Mucosa of descending colon (tissue), 3 donors: ENCODE measurements around the gene ABLIM2. TPM values are rescaled to one million over a fixed set of nuclear protein-coding genes. Genes with fewer than 3 reads are reported as not detected.

Experiments used
- ATAC-seq: fragments of 200-7000 bp; cut with Tn5 transposase; one replicate; pipeline ENCODE4 v1.9.1; 2020; ENCODE audit warnings: mild to moderate bottlenecking, moderate library complexity
- DNase-seq, 3 donors: peaks; one replicate each; pipeline ENCODE4 v3.0.0-alpha.2; 2020
- H3K36me3 ChIP-seq: fragments of 200-600 bp; one replicate; pipeline ENCODE4 v1.8.0; 2021; ENCODE audit warnings: low read depth, mild to moderate bottlenecking
- H3K4me1 ChIP-seq: fragments of 200-600 bp; one replicate; pipeline ENCODE4 v1.8.0; 2021; ENCODE audit warnings: low read depth, mild to moderate bottlenecking
- H3K4me3 ChIP-seq: fragments of 200-600 bp; one replicate; pipeline ENCODE4 v1.8.0; 2021; ENCODE audit warnings: mild to moderate bottlenecking
- H3K9me3 ChIP-seq: fragments of 200-600 bp; one replicate; pipeline ENCODE4 v1.8.0; 2021; ENCODE audit warnings: mild to moderate bottlenecking
- intact Hi-C, 2 donors: fragments of 100-400 bp; cut with DNase I in 1 of 2; cut with micrococcal nuclease in 1 of 2; formaldehyde crosslinking; loops; one replicate each; pipeline versions ENCODE4 v1.11.0 to v1.11.1; 2022; cut with DNase I, micrococcal nuclease
- total RNA-seq, 3 donors: library from RNA; stranded (reverse); fragmentation: NEBNext Ultra II Directional in 2 of 3; extraction: Animal tissue kit (Norgen Biotek cat#: 25700) in 2 of 3; gene quantifications; one replicate each; pipeline versions ENCODE4 v1.2.1 to v1.2.4, GENCODE V29; 2021 to 2023
- TF ChIP-seq, protein P1 (sequence below): fragments of 200-600 bp; IDR thresholded peaks from one replicate; pipeline ENCODE4 v1.8.0; 2022; ENCODE audit warnings: antibody characterized with exemption, mild to moderate bottlenecking
- donor health status: DM: no; HTN: no; CAD: no; lungs with moderate emphysema.
- donor health status: DM: no; HTN: no; CAD: no.
- donor health status: DM: no; HTN: yes; CAD: no.

Gene ABLIM2
- total RNA-seq, 3 donors from 2014 or later: 15.0 to 15.8 (median 15.5) TPM

DNA sequence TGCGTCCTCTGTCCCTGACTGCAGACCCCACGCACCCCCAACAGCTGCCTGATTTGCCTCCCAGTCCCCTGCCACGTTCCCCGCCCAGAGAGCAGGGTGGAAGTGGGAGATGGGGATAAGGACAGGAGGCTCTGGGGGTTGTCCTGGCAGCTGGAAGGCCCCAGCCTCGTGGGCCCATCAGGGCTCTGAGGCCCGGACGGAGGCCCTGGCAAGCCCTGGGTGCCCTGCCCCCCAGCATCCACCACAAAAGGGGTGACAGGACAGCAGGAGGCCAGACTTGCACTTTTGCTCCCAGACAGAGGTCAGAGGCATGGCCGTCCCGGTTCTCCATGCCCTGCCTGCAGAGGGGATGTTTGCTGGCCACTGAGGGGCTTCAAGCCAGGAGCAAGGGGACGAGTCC is 45.2 kb upstream of the ABLIM2 start:
- TF ChIP-seq, protein P1, sequence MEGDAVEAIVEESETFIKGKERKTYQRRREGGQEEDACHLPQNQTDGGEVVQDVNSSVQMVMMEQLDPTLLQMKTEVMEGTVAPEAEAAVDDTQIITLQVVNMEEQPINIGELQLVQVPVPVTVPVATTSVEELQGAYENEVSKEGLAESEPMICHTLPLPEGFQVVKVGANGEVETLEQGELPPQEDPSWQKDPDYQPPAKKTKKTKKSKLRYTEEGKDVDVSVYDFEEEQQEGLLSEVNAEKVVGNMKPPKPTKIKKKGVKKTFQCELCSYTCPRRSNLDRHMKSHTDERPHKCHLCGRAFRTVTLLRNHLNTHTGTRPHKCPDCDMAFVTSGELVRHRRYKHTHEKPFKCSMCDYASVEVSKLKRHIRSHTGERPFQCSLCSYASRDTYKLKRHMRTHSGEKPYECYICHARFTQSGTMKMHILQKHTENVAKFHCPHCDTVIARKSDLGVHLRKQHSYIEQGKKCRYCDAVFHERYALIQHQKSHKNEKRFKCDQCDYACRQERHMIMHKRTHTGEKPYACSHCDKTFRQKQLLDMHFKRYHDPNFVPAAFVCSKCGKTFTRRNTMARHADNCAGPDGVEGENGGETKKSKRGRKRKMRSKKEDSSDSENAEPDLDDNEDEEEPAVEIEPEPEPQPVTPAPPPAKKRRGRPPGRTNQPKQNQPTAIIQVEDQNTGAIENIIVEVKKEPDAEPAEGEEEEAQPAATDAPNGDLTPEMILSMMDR: no peak
- intact Hi-C loops: no loop called here
- ATAC-seq (no peak), DNase-seq (no peak)
- Histone ChIP-seq H3K9me3 (no peaks in the 10 kb centered on the region), H3K36me3 (no peaks in the 10 kb centered on the region), H3K4me3 (no peak overlapping the region), H3K4me1 (peaks cover 18% of the 10 kb centered on the region)

DNA sequence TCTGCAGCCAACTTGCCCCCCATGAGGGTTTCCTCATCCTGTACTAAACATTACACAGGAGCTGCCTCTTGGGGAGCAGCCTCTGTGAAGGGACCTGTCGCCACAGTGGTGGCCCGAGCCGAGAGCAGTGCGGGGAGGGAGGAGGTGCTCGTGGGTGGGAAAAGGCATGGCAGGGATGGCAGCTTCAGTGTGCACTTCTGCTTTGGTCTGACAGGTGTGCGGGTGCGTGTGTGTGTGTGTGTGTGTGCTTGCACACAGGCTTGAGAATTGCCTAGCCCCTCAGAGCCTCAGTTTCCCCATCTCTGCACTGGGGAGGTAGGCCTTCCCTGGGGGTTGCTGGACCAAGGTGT is 44.4 kb upstream of the ABLIM2 start:
- Histone ChIP-seq H3K4me3 (no peak overlapping the region), H3K36me3 (no peaks in the 10 kb centered on the region), H3K4me1 (peaks cover 26% of the 10 kb centered on the region), H3K9me3 (no peaks in the 10 kb centered on the region)
- intact Hi-C loops: no loop called here
- TF ChIP-seq, protein P1: no peak
- ATAC-seq (no peak), DNase-seq (no peak)

DNA sequence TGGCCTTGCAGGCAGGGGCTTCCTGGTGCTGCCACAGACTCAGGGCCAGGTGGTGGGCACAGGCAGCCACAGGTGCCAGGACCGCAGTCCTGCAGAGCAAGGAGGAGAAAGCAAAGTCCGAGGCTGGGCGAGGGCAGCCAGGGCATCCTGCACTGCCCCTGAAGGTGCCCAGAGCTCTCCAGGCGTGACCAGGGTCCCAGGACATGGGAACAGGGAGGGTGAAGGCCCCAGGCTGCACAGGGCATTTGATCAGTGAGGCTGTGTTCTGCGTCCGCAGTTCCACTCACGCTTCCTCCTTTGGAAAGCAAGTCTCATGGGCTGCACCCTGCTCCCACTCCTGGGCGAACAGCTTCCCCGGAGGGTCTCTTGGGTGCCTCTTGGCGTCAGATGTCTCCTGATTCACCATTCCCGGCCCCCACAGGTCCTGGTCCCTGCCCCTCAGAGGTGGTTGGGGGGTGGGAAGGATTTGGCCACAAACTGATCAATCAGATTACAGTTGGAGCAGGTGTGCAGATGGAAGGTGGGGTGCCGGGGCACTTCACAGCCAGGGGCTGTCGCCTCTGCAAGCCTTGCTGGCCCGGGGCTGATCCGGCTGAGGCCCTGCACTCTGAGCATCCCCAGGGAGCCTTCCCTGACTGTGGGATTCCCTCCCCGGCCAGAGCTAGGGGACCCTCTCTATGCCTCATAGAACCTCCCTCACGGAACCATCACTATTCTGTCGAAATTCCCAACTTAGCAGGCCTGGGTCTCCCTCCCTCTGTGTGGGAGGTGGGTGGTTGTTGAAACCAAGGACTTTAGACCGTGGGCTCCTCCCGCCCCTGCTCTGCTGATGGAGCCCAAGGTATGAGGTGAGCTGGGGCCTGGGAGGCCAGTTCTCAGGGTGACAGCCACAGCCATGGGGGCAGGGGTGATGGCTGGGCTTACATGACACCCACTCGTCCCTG is 43.8 kb upstream of the ABLIM2 start:
- TF ChIP-seq, protein P1: no peak
- no peak for DNase-seq
- no peak for ATAC-seq
- peaks cover 27% of the 10 kb centered on the region for H3K4me1 ChIP-seq
- intact Hi-C loops: no loop called here
- H3K9me3 ChIP-seq: no peaks in the 10 kb centered on the region
- no peaks in the 10 kb centered on the region for H3K36me3 ChIP-seq
- H3K4me3 ChIP-seq: no peak overlapping the region

DNA sequence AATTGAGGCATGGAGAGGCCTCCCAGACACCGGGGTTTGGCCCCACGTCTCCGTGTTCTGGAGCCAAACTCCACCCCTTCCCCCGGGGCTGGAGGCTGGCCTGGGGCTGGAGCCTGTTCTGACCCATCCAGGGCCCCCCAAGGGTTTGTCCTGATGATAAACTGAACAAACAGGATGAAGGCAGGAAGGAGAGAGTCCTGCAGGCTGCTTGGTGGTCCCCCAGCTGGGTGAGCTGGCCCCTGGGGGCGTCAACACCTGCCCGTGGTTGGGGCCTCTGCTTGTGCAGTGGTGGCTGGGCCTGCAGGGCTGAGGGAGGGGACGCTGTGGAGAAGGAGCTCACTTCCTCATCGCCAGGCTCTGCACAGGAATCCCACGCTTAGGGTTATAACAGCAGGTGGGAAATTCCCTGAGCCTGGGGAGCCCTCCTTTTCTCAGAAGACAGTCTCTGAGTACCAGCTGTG is 42.7 kb upstream of the ABLIM2 start:
- Histone ChIP-seq H3K4me1 (peaks cover 25% of the 10 kb centered on the region), H3K4me3 (no peak overlapping the region), H3K9me3 (no peaks in the 10 kb centered on the region), H3K36me3 (no peaks in the 10 kb centered on the region)
- TF ChIP-seq, protein P1: no peak
- ATAC-seq: no peak
- DNase-seq: no peak
- intact Hi-C loops: no loop called here

DNA sequence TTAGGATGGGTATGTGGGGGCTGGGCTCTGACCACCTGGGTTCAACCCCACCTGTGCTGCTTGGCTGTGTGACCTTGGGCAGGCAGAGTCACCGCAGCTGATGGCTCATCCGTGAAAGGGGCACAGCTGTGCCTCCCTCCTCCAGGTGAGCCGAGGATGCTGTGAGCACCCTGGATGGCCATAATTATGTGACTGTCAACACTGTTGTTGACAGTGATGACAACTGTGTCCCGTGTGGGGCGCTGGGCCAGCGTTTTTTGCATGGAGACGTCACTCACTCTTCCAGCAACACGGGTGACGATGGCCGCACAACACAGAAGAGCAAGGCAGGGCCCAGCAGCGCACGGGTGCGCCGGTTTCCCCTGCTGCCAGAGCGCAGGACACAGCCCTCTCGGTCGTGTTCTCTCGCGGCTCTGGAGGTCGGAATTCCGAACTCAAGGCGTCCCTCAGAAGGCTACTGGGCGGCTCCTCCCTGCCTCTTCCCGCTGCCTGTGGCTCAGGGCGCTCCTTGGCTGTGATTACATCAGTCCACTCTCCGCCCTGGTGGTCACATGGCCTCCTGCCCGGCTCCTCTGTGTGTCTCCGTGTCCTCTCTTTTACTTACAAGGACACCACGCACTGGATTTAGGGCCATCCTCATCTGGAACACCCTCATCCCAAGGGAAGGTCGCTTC is 41.8 kb upstream of the ABLIM2 start:
- Histone ChIP-seq H3K9me3 (no peaks in the 10 kb centered on the region), H3K36me3 (no peaks in the 10 kb centered on the region), H3K4me1 (peaks cover 22% of the 10 kb centered on the region), H3K4me3 (no peak overlapping the region)
- ATAC-seq (no peak), DNase-seq (peak in 2 of 3 donors; percentile 38 to 54)
- intact Hi-C loops: no loop called here
- TF ChIP-seq, protein P1: no peak
